ENCODE measurements around the gene L3MBTL4.
"Not testable (repeated sequence)": the region's sequence is repeated elsewhere in the genome, so short reads cannot be mapped to it uniquely, and the experiment has no call there.

L3MBTL4 gene

GRCh38 chr18:6203791-6204190 is 210.9 kb downstream of the L3MBTL4 start:
- no peak for DNase-seq (ENCODE audit: low read depth, low spot score)
- WGBS (ENCODE audit: insufficient coverage, insufficient read length): no CpG with 5 or more reads among the region's 3 CpGs
- Histone ChIP-seq H3K4me1 (ENCODE audit: control insufficient read depth, insufficient read depth, low read length) (no peaks in the 10 kb centered on the region), H3K27ac (ENCODE audit: low read length) (no peak overlapping the region), H3K36me3 (ENCODE audit: control insufficient read depth, insufficient read depth, low read length) (no peaks in the 10 kb centered on the region), H3K9me3 (ENCODE audit: control insufficient read depth, insufficient read depth, low read length) (no peaks in the 10 kb centered on the region), H3K27me3 (ENCODE audit: control insufficient read depth, insufficient read depth, low read length) (no peaks in the 10 kb centered on the region), H3K4me3 (ENCODE audit: low read length) (no peak overlapping the region)

GRCh38 chr18:6202861-6203260 is 211.8 kb downstream of the L3MBTL4 start:
- no CpG with 5 or more reads among the region's 1 CpG for WGBS (ENCODE audit: insufficient coverage, insufficient read length)
- Histone ChIP-seq H3K36me3 (ENCODE audit: control insufficient read depth, insufficient read depth, low read length) (no peaks in the 10 kb centered on the region), H3K4me3 (ENCODE audit: low read length) (no peak overlapping the region)

DNA sequence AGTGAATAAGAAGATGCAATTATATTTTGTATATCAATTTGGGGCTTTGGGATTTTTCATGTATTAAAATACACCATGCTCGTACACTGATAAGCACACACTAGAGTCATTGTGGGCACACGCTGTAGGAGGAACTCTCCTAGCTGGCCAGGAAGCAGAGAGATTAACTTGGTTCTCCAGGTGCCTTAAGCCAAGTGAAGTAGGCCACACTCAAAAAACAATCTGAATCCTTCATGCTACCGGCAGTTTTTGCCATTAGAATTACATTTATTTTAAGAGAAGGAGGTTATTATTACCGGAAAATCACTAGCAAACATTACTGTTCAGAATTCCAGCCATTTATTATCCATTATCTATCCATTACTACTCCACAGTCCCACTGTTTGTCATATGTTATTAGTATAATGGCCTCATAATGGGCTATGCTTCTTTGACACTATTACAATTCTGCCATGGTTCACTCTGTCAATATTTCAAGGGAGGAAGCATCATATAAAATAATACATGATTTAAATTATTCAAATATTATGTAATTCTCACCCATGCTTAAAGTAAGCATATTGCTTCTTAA is 214.4 kb downstream of the L3MBTL4 start:
- DNase-seq (ENCODE audit: low read depth, low spot score): no peak
- Histone ChIP-seq H3K27ac (ENCODE audit: low read length) (no peak overlapping the region), H3K36me3 (ENCODE audit: control insufficient read depth, insufficient read depth, low read length) (no peaks in the 10 kb centered on the region), H3K27me3 (ENCODE audit: control insufficient read depth, insufficient read depth, low read length) (no peaks in the 10 kb centered on the region), H3K4me1 (ENCODE audit: control insufficient read depth, insufficient read depth, low read length) (no peaks in the 10 kb centered on the region), H3K4me3 (ENCODE audit: low read length) (no peak overlapping the region), H3K9me3 (ENCODE audit: control insufficient read depth, insufficient read depth, low read length) (no peaks in the 10 kb centered on the region)
- WGBS (ENCODE audit: insufficient coverage, insufficient read length): no CpG with 5 or more reads among the region's 4 CpGs

More at GRCh38 chr18:6202861-6203260, 211.8 kb downstream of the L3MBTL4 start:
- H3K27ac ChIP-seq (ENCODE audit: low read length): no peak overlapping the region
- no peaks in the 10 kb centered on the region for H3K9me3 ChIP-seq (ENCODE audit: control insufficient read depth, insufficient read depth, low read length)
- no peaks in the 10 kb centered on the region for H3K4me1 ChIP-seq (ENCODE audit: control insufficient read depth, insufficient read depth, low read length)
- DNase-seq (ENCODE audit: low read depth, low spot score): no peak
- no peaks in the 10 kb centered on the region for H3K27me3 ChIP-seq (ENCODE audit: control insufficient read depth, insufficient read depth, low read length)

DNA sequence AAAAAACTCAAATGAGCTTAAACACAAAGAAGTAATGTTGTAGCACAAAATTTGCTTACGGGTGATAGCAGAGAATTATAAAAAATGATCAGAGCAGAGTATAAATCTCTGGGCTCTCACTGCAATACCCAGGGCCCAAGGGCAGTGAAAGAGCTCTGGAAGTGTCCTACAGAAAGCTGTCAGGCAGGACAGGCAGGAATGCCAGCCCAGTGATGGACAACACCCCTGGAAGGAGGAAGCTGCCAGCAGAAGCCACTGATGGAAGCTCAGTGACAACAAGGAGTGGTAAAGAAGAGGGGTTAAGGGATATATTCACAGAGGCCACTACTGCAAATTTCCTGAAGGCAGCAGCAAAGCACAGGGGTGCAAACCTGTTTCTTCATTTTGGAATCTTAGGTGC is 214.9 kb downstream of the L3MBTL4 start:
- no peaks in the 10 kb centered on the region for H3K27me3 ChIP-seq (ENCODE audit: control insufficient read depth, insufficient read depth, low read length)
- no peak overlapping the region for H3K4me3 ChIP-seq (ENCODE audit: low read length)
- WGBS (ENCODE audit: insufficient coverage, insufficient read length): no CpG with 5 or more reads among the region's 1 CpG
- H3K4me1 ChIP-seq (ENCODE audit: control insufficient read depth, insufficient read depth, low read length): no peaks in the 10 kb centered on the region
- H3K36me3 ChIP-seq (ENCODE audit: control insufficient read depth, insufficient read depth, low read length): no peaks in the 10 kb centered on the region
- no peak overlapping the region for H3K27ac ChIP-seq (ENCODE audit: low read length)
- H3K9me3 ChIP-seq (ENCODE audit: control insufficient read depth, insufficient read depth, low read length): no peaks in the 10 kb centered on the region
- DNase-seq (ENCODE audit: low read depth, low spot score): no peak

GRCh38 chr18:6198585-6198984 is 216.1 kb downstream of the L3MBTL4 start:
- H3K27ac ChIP-seq (ENCODE audit: low read length): no peak overlapping the region
- WGBS (ENCODE audit: insufficient coverage, insufficient read length): no CpG with 5 or more reads among the region's 1 CpG
- no peaks in the 10 kb centered on the region for H3K9me3 ChIP-seq (ENCODE audit: control insufficient read depth, insufficient read depth, low read length)
- DNase-seq (ENCODE audit: low read depth, low spot score): no peak
- no peaks in the 10 kb centered on the region for H3K4me1 ChIP-seq (ENCODE audit: control insufficient read depth, insufficient read depth, low read length)
- H3K4me3 ChIP-seq (ENCODE audit: low read length): no peak overlapping the region
- H3K36me3 ChIP-seq (ENCODE audit: control insufficient read depth, insufficient read depth, low read length): no peaks in the 10 kb centered on the region
- H3K27me3 ChIP-seq (ENCODE audit: control insufficient read depth, insufficient read depth, low read length): no peaks in the 10 kb centered on the region

GRCh38 chr18:6194640-6195039 is 220.1 kb downstream of the L3MBTL4 start:
- Histone ChIP-seq H3K9me3 (ENCODE audit: control insufficient read depth, insufficient read depth, low read length) (no peaks in the 10 kb centered on the region), H3K4me3 (ENCODE audit: low read length) (no peak overlapping the region), H3K4me1 (ENCODE audit: control insufficient read depth, insufficient read depth, low read length) (no peaks in the 10 kb centered on the region), H3K27me3 (ENCODE audit: control insufficient read depth, insufficient read depth, low read length) (no peaks in the 10 kb centered on the region), H3K36me3 (ENCODE audit: control insufficient read depth, insufficient read depth, low read length) (no peaks in the 10 kb centered on the region), H3K27ac (ENCODE audit: low read length) (no peak overlapping the region)
- no peak for DNase-seq (ENCODE audit: low read depth, low spot score)
- WGBS (ENCODE audit: insufficient coverage, insufficient read length): no CpG with 5 or more reads among the region's 2 CpGs

- WGBS (ENCODE audit: insufficient coverage, insufficient read length): no CpG with 5 or more reads among the region's 3 CpGs
- not testable (repeated sequence) for H3K4me3 ChIP-seq (ENCODE audit: low read length); H3K27me3 ChIP-seq (ENCODE audit: control insufficient read depth, insufficient read depth, low read length); H3K9me3 ChIP-seq (ENCODE audit: control insufficient read depth, insufficient read depth, low read length); DNase-seq (ENCODE audit: low read depth, low spot score); H3K36me3 ChIP-seq (ENCODE audit: control insufficient read depth, insufficient read depth, low read length); H3K27ac ChIP-seq (ENCODE audit: low read length); H3K4me1 ChIP-seq (ENCODE audit: control insufficient read depth, insufficient read depth, low read length)
Observed at GRCh38 chr18:6185782-6186181, 228.9 kb downstream of the L3MBTL4 start.

- Histone ChIP-seq H3K9me3 (ENCODE audit: control insufficient read depth, insufficient read depth, low read length) (no peaks in the 10 kb centered on the region), H3K4me1 (ENCODE audit: control insufficient read depth, insufficient read depth, low read length) (no peaks in the 10 kb centered on the region), H3K27me3 (ENCODE audit: control insufficient read depth, insufficient read depth, low read length) (no peaks in the 10 kb centered on the region), H3K27ac (ENCODE audit: low read length) (no peak overlapping the region), H3K4me3 (ENCODE audit: low read length) (no peak overlapping the region), H3K36me3 (ENCODE audit: control insufficient read depth, insufficient read depth, low read length) (no peaks in the 10 kb centered on the region)
- WGBS (ENCODE audit: insufficient coverage, insufficient read length): no CpG with 5 or more reads among the region's 8 CpGs
- no peak for DNase-seq (ENCODE audit: low read depth, low spot score)
Observed at GRCh38 chr18:6174983-6175745, 239.5 kb downstream of the L3MBTL4 start.

- no CpG with 5 or more reads among the region's 7 CpGs for WGBS (ENCODE audit: insufficient coverage, insufficient read length)
- H3K9me3 ChIP-seq (ENCODE audit: control insufficient read depth, insufficient read depth, low read length): no peaks in the 10 kb centered on the region
- no peaks in the 10 kb centered on the region for H3K36me3 ChIP-seq (ENCODE audit: control insufficient read depth, insufficient read depth, low read length)
- no peak overlapping the region for H3K27ac ChIP-seq (ENCODE audit: low read length)
- DNase-seq (ENCODE audit: low read depth, low spot score): no peak
- H3K4me3 ChIP-seq (ENCODE audit: low read length): no peak overlapping the region
- H3K27me3 ChIP-seq (ENCODE audit: control insufficient read depth, insufficient read depth, low read length): no peaks in the 10 kb centered on the region
- H3K4me1 ChIP-seq (ENCODE audit: control insufficient read depth, insufficient read depth, low read length): no peaks in the 10 kb centered on the region
Observed at GRCh38 chr18:6170604-6171003, 244.1 kb downstream of the L3MBTL4 start.

DNA sequence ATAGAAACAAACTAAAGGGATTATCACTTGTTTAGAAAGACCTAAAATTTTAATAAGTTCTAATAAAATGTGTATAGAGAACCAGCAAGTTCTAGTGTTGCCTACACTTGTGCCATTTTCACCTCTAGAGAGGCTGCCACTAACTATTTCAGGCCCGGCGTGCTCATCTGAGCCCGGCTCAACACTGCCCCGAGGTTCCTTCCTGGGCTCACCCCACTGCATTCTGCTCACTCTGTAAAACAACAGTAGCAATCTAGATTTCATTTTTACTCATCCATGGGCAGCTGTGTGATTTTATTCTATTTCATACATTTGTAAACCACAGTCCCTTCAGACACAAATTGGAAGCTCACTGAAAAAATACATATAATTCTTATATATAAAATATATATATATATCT is 253.2 kb downstream of the L3MBTL4 start:
- DNase-seq (ENCODE audit: low read depth, low spot score): no peak
- Histone ChIP-seq H3K9me3 (ENCODE audit: control insufficient read depth, insufficient read depth, low read length) (no peaks in the 10 kb centered on the region; the same call in 1 of the 2 replicates), H3K4me1 (ENCODE audit: control insufficient read depth, insufficient read depth, low read length) (no peaks in the 10 kb centered on the region), H3K27ac (ENCODE audit: low read length) (no peak overlapping the region), H3K27me3 (ENCODE audit: control insufficient read depth, insufficient read depth, low read length) (no peaks in the 10 kb centered on the region), H3K4me3 (ENCODE audit: low read length) (no peak overlapping the region), H3K36me3 (ENCODE audit: control insufficient read depth, insufficient read depth, low read length) (no peaks in the 10 kb centered on the region)
- WGBS (ENCODE audit: insufficient coverage, insufficient read length): no CpG with 5 or more reads among the region's 4 CpGs

GRCh38 chr18:6159426-6159825 is 255.3 kb downstream of the L3MBTL4 start:
- H3K27ac ChIP-seq (ENCODE audit: low read length): no peak overlapping the region
- H3K4me1 ChIP-seq (ENCODE audit: control insufficient read depth, insufficient read depth, low read length): no peaks in the 10 kb centered on the region
- no peaks in the 10 kb centered on the region; the same call in 1 of the 2 replicates for H3K9me3 ChIP-seq (ENCODE audit: control insufficient read depth, insufficient read depth, low read length)
- DNase-seq (ENCODE audit: low read depth, low spot score): no peak
- H3K36me3 ChIP-seq (ENCODE audit: control insufficient read depth, insufficient read depth, low read length): no peaks in the 10 kb centered on the region
- no peaks in the 10 kb centered on the region for H3K27me3 ChIP-seq (ENCODE audit: control insufficient read depth, insufficient read depth, low read length)
- no CpG with 5 or more reads among the region's 7 CpGs for WGBS (ENCODE audit: insufficient coverage, insufficient read length)
- H3K4me3 ChIP-seq (ENCODE audit: low read length): no peak overlapping the region

Measured in iPS DF 6.9 (cell line).